Panc1 (cell line): ENCODE data around the gene NLRC5. TPM values are rescaled to one million over a fixed set of nuclear protein-coding genes. Genes with fewer than 3 reads are reported as not detected.
A peak's percentile ranks its signal among the peaks of the same experiment; 100 is the strongest.

Experiments used
- ATAC-seq: fragments of 200-7000 bp; cut with Tn5 transposase; 2 replicates; pipeline ENCODE4 v1.9.1; 2020; ENCODE audit warnings: mild to moderate bottlenecking, moderate library complexity
- BruUV-seq: library from RNA; stranded (reverse); fragments of 400-500 nt; replicated peaks from 2 replicates; lab custom pipeline; 2021; lab: Mats Ljungman, UMichigan
- CTCF ChIA-PET: fragments of 300-600 bp; sonication (Branson Sonifier 250); formaldehyde crosslinking; loops from one replicate; lab custom pipeline; 2022; ENCODE audit warnings: antibody characterized with exemption; lab: Charles Lee
- POLR2A ChIA-PET: fragments of 300-600 bp; sonication (Branson Sonifier 250); formaldehyde crosslinking; loops from one replicate; lab custom pipeline; 2022; ENCODE audit warnings: antibody characterized with exemption; lab: Charles Lee
- DNase-seq: peaks from one replicate; pipeline ENCODE4 v3.0.0-alpha.2; 2010; ENCODE audit warnings: low read depth, low spot score
- H3K27ac ChIP-seq: 2 replicates; pipeline ENCODE4 v1.5.1; 2011; ENCODE audit warnings: mild to moderate bottlenecking, low read length, inconsistent platforms
- H3K27me3 ChIP-seq: fragments of 200-500 bp; sonication (Bioruptor generic); 2 replicates; pipeline ENCODE4 v1.6.0; 2014; ENCODE audit warnings: low read length, inconsistent platforms; ENCODE audit not compliant: control insufficient read depth, insufficient read depth
- H3K36me3 ChIP-seq: fragments of 200-500 bp; sonication (Bioruptor generic); 2 replicates; pipeline ENCODE4 v1.5.1; 2014; ENCODE audit warnings: inconsistent platforms, mild to moderate bottlenecking, low read length, moderate library complexity; ENCODE audit not compliant: control insufficient read depth, insufficient read depth
- H3K4me1 ChIP-seq: 2 replicates; pipeline ENCODE4 v1.5.1; 2011; ENCODE audit warnings: inconsistent platforms, mild to moderate bottlenecking, low read length, moderate library complexity; ENCODE audit not compliant: control insufficient read depth, insufficient read depth
- H3K4me3 ChIP-seq, 2 experiments: 2 replicates each; pipeline ENCODE4 v1.5.1; 2011 to 2012; ENCODE audit warnings: low read depth in 2 of 2, low read length in 2 of 2, mild to moderate bottlenecking in 2 of 2, inconsistent platforms in 1 of 2, moderate library complexity in 1 of 2
- H3K9me3 ChIP-seq: fragments of 200-500 bp; sonication (Bioruptor generic); 2 replicates; pipeline ENCODE4 v1.5.1; 2014; ENCODE audit warnings: low read depth, mild to moderate bottlenecking, inconsistent platforms, low read length, moderate library complexity; ENCODE audit not compliant: control insufficient read depth, insufficient read depth
- POLR2AphosphoS5 ChIP-seq: IDR thresholded peaks from 2 replicates; pipeline ENCODE4 v1.6.1; 2012; ENCODE audit warnings: mild to moderate bottlenecking, low read depth, low read length, moderate library complexity
- REST ChIP-seq, 2 experiments: IDR thresholded peaks; 2 replicates each; pipeline ENCODE4 v1.6.1; 2011 to 2012; ENCODE audit warnings: low read depth in 2 of 2, control low read depth in 1 of 2, low read length in 1 of 2, mild to moderate bottlenecking in 1 of 2, moderate library complexity in 1 of 2; ENCODE audit not compliant: insufficient read depth in 1 of 2
- SIN3A ChIP-seq: IDR thresholded peaks from 2 replicates; pipeline ENCODE4 v1.6.1; 2012; ENCODE audit warnings: low read depth, mild to moderate bottlenecking, low read length, moderate library complexity, borderline replicate concordance; ENCODE audit not compliant: insufficient read depth
- TCF7L2 ChIP-seq: IDR thresholded peaks from 2 replicates; pipeline ENCODE4 v1.6.1; 2011; ENCODE audit warnings: mild to moderate bottlenecking, low read depth, low read length, inconsistent platforms
- in situ Hi-C: cut with HindIII; loops from 2 replicates; pipeline ENCODE4 v1.10.0; 2016; ENCODE audit warnings: low sequenced_read_pairs, low pct_unique_long_range_greater_than_20kb
- intact Hi-C: fragments of 100-400 bp; cut with micrococcal nuclease; formaldehyde crosslinking; loops from one replicate; pipeline ENCODE4 v1.10.0; 2022; ENCODE audit not compliant: unreplicated experiment
- total RNA-seq: library from RNA; stranded (reverse); gene quantifications from one replicate; pipeline ENCODE4 v1.2.1, GENCODE V29; 2021; ENCODE audit not compliant: unreplicated experiment
- TF ChIP-seq, protein P1 (sequence below): fragments of 450-650 bp; IDR thresholded peaks from 2 replicates; pipeline ENCODE4 v1.5.1; 2017; ENCODE audit warnings: mild to moderate bottlenecking

NLRC5 gene
- total RNA-seq, 1 experiment from 2014 or later, result 8.8 TPM

DNA sequence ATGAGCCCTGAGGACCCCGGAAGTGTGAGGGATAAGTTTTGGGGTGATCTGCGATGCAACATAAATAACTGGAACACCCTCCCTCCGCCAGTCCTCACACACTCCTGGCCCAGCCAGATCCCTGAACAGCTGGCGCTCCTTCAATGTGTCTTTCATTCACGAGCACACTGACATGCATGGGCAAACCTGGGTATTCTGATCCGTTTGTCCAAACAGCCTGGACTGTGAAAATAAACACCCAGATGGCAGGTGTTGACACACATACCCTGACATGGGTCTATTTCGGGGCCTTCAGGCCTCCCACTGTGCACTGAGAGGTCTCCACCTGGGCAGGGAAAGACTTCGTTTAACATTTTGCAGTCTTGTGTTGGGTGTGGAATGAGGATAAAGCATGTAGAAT lies 100.0 kb downstream of the NLRC5 start:
- intact Hi-C loops (loop anchor here (10.0 kb wide), 1 partner anchor 55 kb away; no protein-coding TSS in a partner anchor), in situ Hi-C loops (no loop called here)
- ATAC-seq, result no peak
- H3K4me3 ChIP-seq, result no peak overlapping the region
- H3K27me3 ChIP-seq, result no peaks in the 10 kb centered on the region
- no peak for TF ChIP-seq POLR2AphosphoS5
- CTCF ChIA-PET, result no interaction called here
- H3K4me1 ChIP-seq, result peaks cover 8% of the 10 kb centered on the region
- no peaks in the 10 kb centered on the region for H3K36me3 ChIP-seq
- POLR2A ChIA-PET, result no interaction called here
- H3K27ac ChIP-seq, result no peak overlapping the region
- DNase-seq, result no peak
- no TSS peak for BruUV-seq
- no peaks in the 10 kb centered on the region for H3K9me3 ChIP-seq

DNA sequence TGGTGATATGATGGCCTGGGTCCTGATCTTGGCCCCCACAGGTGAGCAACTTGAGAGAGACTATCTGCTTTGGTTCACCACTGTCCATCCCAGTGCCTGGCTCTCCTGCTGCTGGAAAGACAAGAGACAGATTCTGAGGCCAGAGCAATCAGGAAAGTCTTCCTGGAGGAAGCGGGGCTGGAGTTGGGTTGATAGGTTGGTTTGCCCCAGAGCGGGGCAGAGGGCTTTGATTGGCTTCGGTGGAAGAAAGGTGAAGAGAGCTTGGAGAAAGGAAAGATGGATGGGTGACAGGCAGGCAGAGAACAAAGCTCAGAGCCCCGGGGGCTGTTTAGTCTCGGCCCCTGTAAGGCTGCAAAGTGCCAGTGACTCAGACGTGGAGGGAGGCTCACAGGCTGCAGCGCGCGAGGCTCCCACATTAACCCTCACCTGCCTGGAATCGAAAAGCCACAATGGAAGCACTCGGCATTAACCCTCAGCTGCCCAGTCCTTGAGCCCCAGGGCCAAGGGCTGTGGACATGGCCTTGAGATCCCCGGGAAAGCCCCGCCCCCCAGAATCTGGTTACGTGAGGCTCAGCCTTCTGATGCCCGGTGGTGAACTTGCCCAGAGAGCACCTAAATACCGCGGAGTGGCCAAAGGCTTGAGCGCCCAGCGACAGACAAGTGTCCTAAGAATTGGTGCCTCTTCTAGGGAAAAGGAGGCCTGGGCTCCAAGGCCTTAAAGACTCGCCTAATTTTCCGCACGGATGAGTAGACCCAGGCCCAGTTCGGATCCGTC lies 102.0 kb downstream of the NLRC5 start:
- peak overlapping the region; percentile 79 for H3K27ac ChIP-seq
- ChIA-PET POLR2A (interaction anchor here (0.7 kb wide), 1 partner anchor 91 kb away, joined by 6 read pairs; no protein-coding TSS in a partner anchor), CTCF (no interaction called here)
- no peaks in the 10 kb centered on the region for H3K9me3 ChIP-seq
- intact Hi-C loops, result no loop called here
- DNase-seq (no peak), ATAC-seq (peak; percentile 38)
- H3K4me3 ChIP-seq, result peak overlapping the region; percentile 54 to 68
- peaks cover 8% of the 10 kb centered on the region for H3K4me1 ChIP-seq
- in situ Hi-C loops, result no loop called here
- TF ChIP-seq REST (IDR thresholded peaks at IDR 0.05; ENCODE audit: insufficient read depth in 1 of 2, low read depth in 2 of 2, low read length in 1 of 2) (no peak), TCF7L2 (no peak), POLR2AphosphoS5 (no peak), SIN3A (no peak)
- TF ChIP-seq, protein P1, sequence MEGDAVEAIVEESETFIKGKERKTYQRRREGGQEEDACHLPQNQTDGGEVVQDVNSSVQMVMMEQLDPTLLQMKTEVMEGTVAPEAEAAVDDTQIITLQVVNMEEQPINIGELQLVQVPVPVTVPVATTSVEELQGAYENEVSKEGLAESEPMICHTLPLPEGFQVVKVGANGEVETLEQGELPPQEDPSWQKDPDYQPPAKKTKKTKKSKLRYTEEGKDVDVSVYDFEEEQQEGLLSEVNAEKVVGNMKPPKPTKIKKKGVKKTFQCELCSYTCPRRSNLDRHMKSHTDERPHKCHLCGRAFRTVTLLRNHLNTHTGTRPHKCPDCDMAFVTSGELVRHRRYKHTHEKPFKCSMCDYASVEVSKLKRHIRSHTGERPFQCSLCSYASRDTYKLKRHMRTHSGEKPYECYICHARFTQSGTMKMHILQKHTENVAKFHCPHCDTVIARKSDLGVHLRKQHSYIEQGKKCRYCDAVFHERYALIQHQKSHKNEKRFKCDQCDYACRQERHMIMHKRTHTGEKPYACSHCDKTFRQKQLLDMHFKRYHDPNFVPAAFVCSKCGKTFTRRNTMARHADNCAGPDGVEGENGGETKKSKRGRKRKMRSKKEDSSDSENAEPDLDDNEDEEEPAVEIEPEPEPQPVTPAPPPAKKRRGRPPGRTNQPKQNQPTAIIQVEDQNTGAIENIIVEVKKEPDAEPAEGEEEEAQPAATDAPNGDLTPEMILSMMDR, result no peak
- no peaks in the 10 kb centered on the region for H3K27me3 ChIP-seq
- no TSS peak for BruUV-seq
- H3K36me3 ChIP-seq, result no peaks in the 10 kb centered on the region
